HCT116 (cell line): ENCODE data around the gene PRSS22. TPM values are rescaled to one million over a fixed set of nuclear protein-coding genes. Genes with fewer than 3 reads are reported as not detected.

ENCODE experiments used
- ATAC-seq: fragments of 200-7000 bp; cut with Tn5 transposase; 2 replicates; pipeline ENCODE4 v1.9.1; 2020; ENCODE audit warnings: mild to moderate bottlenecking, moderate library complexity
- BruUV-seq: library from RNA; stranded (reverse); fragments of 400-500 nt; replicated peaks from 2 replicates; lab custom pipeline; 2021; lab: Mats Ljungman, UMichigan
- CTCF ChIA-PET: fragments of 300-600 bp; sonication (Branson Sonifier 250); formaldehyde crosslinking; loops from one replicate; lab custom pipeline; 2021; ENCODE audit warnings: antibody characterized with exemption; lab: Charles Lee
- POLR2A ChIA-PET: fragments of 300-600, 350-600 bp; sonication (Branson Sonifier 250); formaldehyde crosslinking; loops from one replicate; lab custom pipeline; 2021; ENCODE audit warnings: antibody characterized with exemption; lab: Charles Lee
- RAD21 ChIA-PET, 2 experiments: fragments of 300-600 bp; sonication (Branson Sonifier 250); formaldehyde crosslinking; loops; one replicate each; lab custom pipeline; 2023; ENCODE audit warnings: low total read pairs in 2 of 2; ENCODE audit not compliant: uncharacterized antibody in 2 of 2, unreplicated experiment in 2 of 2, low non-redundant PET in 1 of 2; lab: Charles Lee
- DNase-seq: peaks from one replicate; pipeline ENCODE4 v3.0.0-alpha.2; 2010; ENCODE audit warnings: low read depth, low spot score
- H2AFZ ChIP-seq: fragments of 200-600 bp; shearing (Covaris generic), sonication (generic); 2 replicates; pipeline ENCODE4 v1.6.1; 2017; ENCODE audit warnings: low read depth, mixed run types, mixed read lengths, antibody characterized with exemption, low read length; ENCODE audit not compliant: poor library complexity, severe bottlenecking
- H3K27ac ChIP-seq: 2 replicates; pipeline ENCODE4 v1.5.1; 2012; ENCODE audit warnings: low read depth, low read length
- H3K27me3 ChIP-seq: fragments of 200-600 bp; sonication (generic); 2 replicates; pipeline ENCODE4 v1.6.1; 2016; ENCODE audit warnings: mixed run types, low read length, mixed read lengths; ENCODE audit not compliant: insufficient read depth
- H3K36me3 ChIP-seq, 2 experiments: fragments of 200-500 bp in 1 of 2; fragments of 200-600 bp in 1 of 2; sonication (Bioruptor generic) in 1 of 2; sonication (generic) in 1 of 2; 2 replicates each; pipeline versions ENCODE4 v1.5.1 to v1.6.1; 2014 to 2016; ENCODE audit warnings: low read length in 2 of 2, inconsistent platforms in 1 of 2, mixed read lengths in 1 of 2, mixed run types in 1 of 2; ENCODE audit not compliant: insufficient read depth in 2 of 2, control insufficient read depth in 1 of 2
- H3K4me1 ChIP-seq, 2 experiments: fragments of 200-600 bp in 1 of 2; sonication (generic) in 1 of 2; 2 replicates each; pipeline versions ENCODE4 v1.5.1 to v1.6.1; 2012 to 2017; ENCODE audit warnings: low read length in 2 of 2, inconsistent platforms in 1 of 2, mild to moderate bottlenecking in 1 of 2, mixed read lengths in 1 of 2, mixed run types in 1 of 2, moderate library complexity in 1 of 2; ENCODE audit not compliant: insufficient read depth in 2 of 2, control insufficient read depth in 1 of 2
- H3K4me2 ChIP-seq: fragments of 200-600 bp; sonication (generic); 2 replicates; pipeline ENCODE4 v1.6.1; 2017; ENCODE audit warnings: mixed run types, low read length, mixed read lengths
- H3K4me3 ChIP-seq, 2 experiments: fragments of 200-600 bp in 1 of 2; sonication (generic) in 1 of 2; replicated peaks in 1 of 2; 2 replicates each; pipeline ENCODE4 v1.5.1; 2011 to 2016; ENCODE audit warnings: low read length in 2 of 2, control low read depth in 1 of 2, low read depth in 1 of 2, mild to moderate bottlenecking in 1 of 2, mixed read lengths in 1 of 2, mixed run types in 1 of 2
- H3K79me2 ChIP-seq: fragments of 200-600 bp; sonication (generic); 2 replicates; pipeline ENCODE4 v1.6.1; 2017; ENCODE audit warnings: mild to moderate bottlenecking, mixed run types, low read length, moderate library complexity, mixed read lengths; ENCODE audit not compliant: insufficient read depth
- H3K9ac ChIP-seq: fragments of 200-600 bp; sonication (generic); 2 replicates; pipeline ENCODE4 v1.6.1; 2016; ENCODE audit warnings: low read length, mixed read lengths
- H3K9me2 ChIP-seq: fragments of 200-600 bp; sonication (generic), shearing (Covaris generic); 2 replicates; pipeline ENCODE4 v1.6.1; 2017; ENCODE audit warnings: mixed run types, mild to moderate bottlenecking, moderate library complexity; ENCODE audit not compliant: insufficient read depth
- H3K9me3 ChIP-seq, 2 experiments: fragments of 200-500 bp in 1 of 2; fragments of 200-600 bp in 1 of 2; sonication (Bioruptor generic) in 1 of 2; sonication (generic) in 1 of 2; 2 replicates each; pipeline ENCODE4 v1.6.1; 2014 to 2017; ENCODE audit warnings: low read length in 2 of 2, mixed read lengths in 2 of 2, inconsistent platforms in 1 of 2, low read depth in 1 of 2, mild to moderate bottlenecking in 1 of 2, mixed run types in 1 of 2, moderate library complexity in 1 of 2; ENCODE audit not compliant: control insufficient read depth in 1 of 2, insufficient read depth in 1 of 2
- H4K20me1 ChIP-seq: fragments of 200-600 bp; sonication (generic), shearing (Covaris generic); 2 replicates; pipeline ENCODE4 v1.6.1; 2017; ENCODE audit warnings: mixed run types, mild to moderate bottlenecking, moderate library complexity; ENCODE audit not compliant: insufficient read depth
- CBX3 ChIP-seq: IDR thresholded peaks from 2 replicates; pipeline ENCODE4 v1.6.1; 2012; ENCODE audit warnings: low read depth
- CEBPB ChIP-seq: IDR thresholded peaks from 2 replicates; pipeline ENCODE4 v1.6.1; 2012; ENCODE audit warnings: low read depth
- EGR1 ChIP-seq: IDR thresholded peaks from 2 replicates; pipeline ENCODE4 v1.6.1; 2012; ENCODE audit warnings: low read depth
- ELF1 ChIP-seq: IDR thresholded peaks from 2 replicates; pipeline ENCODE4 v1.6.1; 2012; ENCODE audit warnings: low read depth, borderline replicate concordance
- EZH2 ChIP-seq: fragments of 200-600 bp; sonication (generic); IDR thresholded peaks from 2 replicates; pipeline ENCODE4 v1.6.1; 2017; ENCODE audit warnings: antibody characterized with exemption, mixed run types
- EZH2phosphoT487 ChIP-seq: fragments of 200-600 bp; IDR thresholded peaks from 2 replicates; pipeline ENCODE4 v1.6.1; 2018; ENCODE audit warnings: antibody characterized with exemption, borderline replicate concordance
- JUND ChIP-seq: IDR thresholded peaks from 2 replicates; pipeline ENCODE4 v1.6.1; 2012
- POLR2AphosphoS5 ChIP-seq: IDR thresholded peaks from 2 replicates; pipeline ENCODE4 v1.6.1; 2011; ENCODE audit warnings: mild to moderate bottlenecking, low read depth, low read length, moderate library complexity
- RAD21 ChIP-seq: IDR thresholded peaks from 2 replicates; pipeline ENCODE4 v1.6.1; 2012; ENCODE audit warnings: low read depth, mild to moderate bottlenecking
- SIN3A ChIP-seq: IDR thresholded peaks from 2 replicates; pipeline ENCODE4 v1.6.1; 2012; ENCODE audit warnings: low read depth
- SP1 ChIP-seq: IDR thresholded peaks from 2 replicates; pipeline ENCODE4 v1.6.1; 2012; ENCODE audit warnings: low read depth
- TCF7L2 ChIP-seq: IDR thresholded peaks from 2 replicates; pipeline ENCODE4 v1.7.0; 2011; ENCODE audit warnings: borderline replicate concordance, inconsistent platforms; ENCODE audit not compliant: insufficient read depth, insufficient read length; ENCODE audit errors: extremely low read depth
- YY1 ChIP-seq: IDR thresholded peaks from 2 replicates; pipeline ENCODE4 v1.6.1; 2011; ENCODE audit warnings: low read length, low read depth, moderate library complexity, mild to moderate bottlenecking; ENCODE audit not compliant: insufficient replicate concordance; ENCODE audit errors: extremely low read depth
- ZNF274 ChIP-seq: fragments of 200-500 bp; sonication (Bioruptor generic); IDR thresholded peaks from 2 replicates; pipeline ENCODE4 v1.6.1; 2014; ENCODE audit warnings: mild to moderate bottlenecking, low read depth, low read length, inconsistent platforms
- intact Hi-C: fragments of 100-400 bp; cut with micrococcal nuclease; formaldehyde crosslinking; loops from 2 replicates; pipeline ENCODE4 v1.10.0; 2022
- total RNA-seq: library from RNA; stranded (reverse); gene quantifications from one replicate; pipeline ENCODE4 v1.2.1, GENCODE V29; 2021; ENCODE audit not compliant: unreplicated experiment
- TF ChIP-seq, protein P1 (sequence below): IDR thresholded peaks from 2 replicates; pipeline ENCODE4 v1.6.1; 2012; ENCODE audit warnings: low read depth
- TF ChIP-seq, protein P2 (sequence below): IDR thresholded peaks from 2 replicates; pipeline ENCODE4 v1.6.1; 2011; ENCODE audit warnings: mild to moderate bottlenecking, low read length, moderate library complexity; ENCODE audit not compliant: insufficient replicate concordance; ENCODE audit errors: extremely low read depth
- TF ChIP-seq, protein P3 (sequence below): IDR thresholded peaks from 2 replicates; pipeline ENCODE4 v1.6.1; 2012

PRSS22 gene
- total RNA-seq, 1 experiment from 2014 or later, result 20.2 TPM

DNA sequence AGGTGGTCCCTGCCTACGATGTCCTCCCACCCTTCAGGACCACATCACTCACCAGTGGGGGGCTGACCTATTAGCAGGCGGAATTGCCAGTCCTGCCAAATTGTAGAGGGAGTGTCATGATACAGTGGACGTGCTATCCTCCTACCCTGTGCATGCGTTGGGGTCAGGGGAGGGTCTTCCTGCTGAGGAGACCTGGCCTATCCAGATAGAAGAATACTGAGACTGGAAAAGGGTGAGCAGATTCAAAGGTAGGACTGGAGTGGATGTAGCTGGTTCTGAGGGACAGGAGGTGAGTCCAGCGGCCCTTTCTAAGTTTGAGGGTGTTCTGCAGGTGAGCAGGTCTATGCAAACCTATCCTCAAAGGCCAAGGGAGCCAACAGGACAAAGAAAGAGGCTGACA is 51.7 kb downstream of the PRSS22 start:
- no peaks in the 10 kb centered on the region for H3K9me2 ChIP-seq
- H3K79me2 ChIP-seq, result no peaks in the 10 kb centered on the region
- peaks cover 0 to 12% of the 10 kb centered on the region in 2 experiments; a peak in 2 of 4 replicates for H3K9me3 ChIP-seq
- H3K27me3 ChIP-seq, result no peaks in the 10 kb centered on the region
- no peak overlapping the region for H3K9ac ChIP-seq
- intact Hi-C loops, result no loop called here
- no peak for DNase-seq
- no peak overlapping the region for H3K27ac ChIP-seq
- H4K20me1 ChIP-seq, result no peaks in the 10 kb centered on the region
- H3K4me2 ChIP-seq, result no peak overlapping the region
- no peak for TF ChIP-seq EZH2
- TF ChIP-seq, protein P1, sequence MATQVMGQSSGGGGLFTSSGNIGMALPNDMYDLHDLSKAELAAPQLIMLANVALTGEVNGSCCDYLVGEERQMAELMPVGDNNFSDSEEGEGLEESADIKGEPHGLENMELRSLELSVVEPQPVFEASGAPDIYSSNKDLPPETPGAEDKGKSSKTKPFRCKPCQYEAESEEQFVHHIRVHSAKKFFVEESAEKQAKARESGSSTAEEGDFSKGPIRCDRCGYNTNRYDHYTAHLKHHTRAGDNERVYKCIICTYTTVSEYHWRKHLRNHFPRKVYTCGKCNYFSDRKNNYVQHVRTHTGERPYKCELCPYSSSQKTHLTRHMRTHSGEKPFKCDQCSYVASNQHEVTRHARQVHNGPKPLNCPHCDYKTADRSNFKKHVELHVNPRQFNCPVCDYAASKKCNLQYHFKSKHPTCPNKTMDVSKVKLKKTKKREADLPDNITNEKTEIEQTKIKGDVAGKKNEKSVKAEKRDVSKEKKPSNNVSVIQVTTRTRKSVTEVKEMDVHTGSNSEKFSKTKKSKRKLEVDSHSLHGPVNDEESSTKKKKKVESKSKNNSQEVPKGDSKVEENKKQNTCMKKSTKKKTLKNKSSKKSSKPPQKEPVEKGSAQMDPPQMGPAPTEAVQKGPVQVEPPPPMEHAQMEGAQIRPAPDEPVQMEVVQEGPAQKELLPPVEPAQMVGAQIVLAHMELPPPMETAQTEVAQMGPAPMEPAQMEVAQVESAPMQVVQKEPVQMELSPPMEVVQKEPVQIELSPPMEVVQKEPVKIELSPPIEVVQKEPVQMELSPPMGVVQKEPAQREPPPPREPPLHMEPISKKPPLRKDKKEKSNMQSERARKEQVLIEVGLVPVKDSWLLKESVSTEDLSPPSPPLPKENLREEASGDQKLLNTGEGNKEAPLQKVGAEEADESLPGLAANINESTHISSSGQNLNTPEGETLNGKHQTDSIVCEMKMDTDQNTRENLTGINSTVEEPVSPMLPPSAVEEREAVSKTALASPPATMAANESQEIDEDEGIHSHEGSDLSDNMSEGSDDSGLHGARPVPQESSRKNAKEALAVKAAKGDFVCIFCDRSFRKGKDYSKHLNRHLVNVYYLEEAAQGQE, result no peak
- no peak for TF ChIP-seq YY1
- no peak for TF ChIP-seq ZNF274
- no peak for TF ChIP-seq EZH2phosphoT487
- TF ChIP-seq EGR1, result no peak
- TF ChIP-seq CEBPB, result no peak
- TF ChIP-seq, protein P2, sequence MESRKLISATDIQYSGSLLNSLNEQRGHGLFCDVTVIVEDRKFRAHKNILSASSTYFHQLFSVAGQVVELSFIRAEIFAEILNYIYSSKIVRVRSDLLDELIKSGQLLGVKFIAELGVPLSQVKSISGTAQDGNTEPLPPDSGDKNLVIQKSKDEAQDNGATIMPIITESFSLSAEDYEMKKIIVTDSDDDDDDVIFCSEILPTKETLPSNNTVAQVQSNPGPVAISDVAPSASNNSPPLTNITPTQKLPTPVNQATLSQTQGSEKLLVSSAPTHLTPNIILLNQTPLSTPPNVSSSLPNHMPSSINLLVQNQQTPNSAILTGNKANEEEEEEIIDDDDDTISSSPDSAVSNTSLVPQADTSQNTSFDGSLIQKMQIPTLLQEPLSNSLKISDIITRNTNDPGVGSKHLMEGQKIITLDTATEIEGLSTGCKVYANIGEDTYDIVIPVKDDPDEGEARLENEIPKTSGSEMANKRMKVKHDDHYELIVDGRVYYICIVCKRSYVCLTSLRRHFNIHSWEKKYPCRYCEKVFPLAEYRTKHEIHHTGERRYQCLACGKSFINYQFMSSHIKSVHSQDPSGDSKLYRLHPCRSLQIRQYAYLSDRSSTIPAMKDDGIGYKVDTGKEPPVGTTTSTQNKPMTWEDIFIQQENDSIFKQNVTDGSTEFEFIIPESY, result no peak
- no peak for TF ChIP-seq POLR2AphosphoS5
- TF ChIP-seq SP1, result no peak
- TF ChIP-seq, protein P3, sequence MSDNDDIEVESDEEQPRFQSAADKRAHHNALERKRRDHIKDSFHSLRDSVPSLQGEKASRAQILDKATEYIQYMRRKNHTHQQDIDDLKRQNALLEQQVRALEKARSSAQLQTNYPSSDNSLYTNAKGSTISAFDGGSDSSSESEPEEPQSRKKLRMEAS, result no peak
- TF ChIP-seq RAD21, result no peak
- no peak for TF ChIP-seq SIN3A
- TF ChIP-seq TCF7L2, result no peak
- no peak for TF ChIP-seq ELF1
- no peak for TF ChIP-seq JUND
- TF ChIP-seq CBX3, result no peak
- TF ChIP-seq, all 23 proteins: peak for 0
- H3K4me3 ChIP-seq, result no peak overlapping the region
- ChIA-PET CTCF (no interaction called here), RAD21 (no interaction called here), POLR2A (no interaction called here)
- no peak overlapping the region for H2AFZ ChIP-seq
- no peak for ATAC-seq
- no peaks in the 10 kb centered on the region for H3K4me1 ChIP-seq
- H3K36me3 ChIP-seq, result no peaks in the 10 kb centered on the region
- no TSS peak for BruUV-seq
